ENCODE measurements around the gene PDLIM7. TPM values are rescaled to one million over a fixed set of nuclear protein-coding genes. Genes with fewer than 3 reads are reported as not detected.

PDLIM7 gene
- total RNA-seq, 2 experiments from 2014 or later = 38.8 to 58.0 TPM

DNA sequence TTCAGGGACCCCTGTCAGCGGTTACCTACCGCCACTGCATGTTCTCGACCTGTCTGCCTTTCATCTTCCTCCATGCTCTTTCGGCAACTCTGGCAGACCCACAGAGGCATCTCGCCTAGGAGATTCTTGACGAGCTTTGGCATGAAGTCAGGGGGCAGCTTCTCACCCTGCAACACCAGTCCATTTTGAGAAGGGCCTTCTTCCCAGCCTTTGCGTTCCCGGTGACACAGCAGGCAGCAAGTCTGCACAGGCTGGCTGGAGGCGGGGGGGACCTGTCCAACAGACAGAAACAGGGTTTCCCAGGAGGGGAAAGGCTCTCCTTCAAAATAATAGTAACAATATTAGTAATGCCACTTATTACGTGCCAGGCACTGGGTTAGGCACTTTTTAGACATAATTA, 41.5 kb upstream of the PDLIM7 start:
- Histone ChIP-seq H3K9me3 (ENCODE audit: low read length) (no peaks in the 10 kb centered on the region), H3K4me3 (ENCODE audit: low read depth, low read length, poor library complexity, severe bottlenecking) (no peak overlapping the region), H2AFZ (ENCODE audit: low read length) (no peak overlapping the region), H3K4me1 (ENCODE audit: insufficient read depth, low read length, poor library complexity, severe bottlenecking) (no peaks in the 10 kb centered on the region), H3K9me2 (ENCODE audit: insufficient read depth, low read length) (no peaks in the 10 kb centered on the region), H3K79me2 (ENCODE audit: insufficient read depth, low read depth, low read length) (no peaks in the 10 kb centered on the region), H3K27ac (ENCODE audit: low read depth, low read length, poor library complexity, severe bottlenecking) (no peak overlapping the region), H4K20me1 (ENCODE audit: insufficient read depth, low read length) (no peaks in the 10 kb centered on the region), H3K36me3 (ENCODE audit: insufficient read depth, low read length) (peaks cover 64% of the 10 kb centered on the region), H3K4me2 (ENCODE audit: low read length) (no peak overlapping the region)
- intact Hi-C loops (cut with micrococcal nuclease; ENCODE audit: unreplicated experiment) = no loop called here
- ChIA-PET CTCF (ENCODE audit: unreplicated experiment) (no interaction called here), POLR2A (interaction anchor here (1.0 kb wide), 1 partner anchor 22 kb away, joined by 3 read pairs; the partner anchor contains the start of gene DDX41)
- no TSS peak for BruUV-seq (replicated peaks)
- DNase-seq (ENCODE audit: low spot score) = no peak
- TF ChIP-seq EZH2phosphoT487 (IDR thresholded peaks at IDR 0.05; ENCODE audit: borderline replicate concordance, low read depth, low read length) = no peak
- TF ChIP-seq, protein P1, sequence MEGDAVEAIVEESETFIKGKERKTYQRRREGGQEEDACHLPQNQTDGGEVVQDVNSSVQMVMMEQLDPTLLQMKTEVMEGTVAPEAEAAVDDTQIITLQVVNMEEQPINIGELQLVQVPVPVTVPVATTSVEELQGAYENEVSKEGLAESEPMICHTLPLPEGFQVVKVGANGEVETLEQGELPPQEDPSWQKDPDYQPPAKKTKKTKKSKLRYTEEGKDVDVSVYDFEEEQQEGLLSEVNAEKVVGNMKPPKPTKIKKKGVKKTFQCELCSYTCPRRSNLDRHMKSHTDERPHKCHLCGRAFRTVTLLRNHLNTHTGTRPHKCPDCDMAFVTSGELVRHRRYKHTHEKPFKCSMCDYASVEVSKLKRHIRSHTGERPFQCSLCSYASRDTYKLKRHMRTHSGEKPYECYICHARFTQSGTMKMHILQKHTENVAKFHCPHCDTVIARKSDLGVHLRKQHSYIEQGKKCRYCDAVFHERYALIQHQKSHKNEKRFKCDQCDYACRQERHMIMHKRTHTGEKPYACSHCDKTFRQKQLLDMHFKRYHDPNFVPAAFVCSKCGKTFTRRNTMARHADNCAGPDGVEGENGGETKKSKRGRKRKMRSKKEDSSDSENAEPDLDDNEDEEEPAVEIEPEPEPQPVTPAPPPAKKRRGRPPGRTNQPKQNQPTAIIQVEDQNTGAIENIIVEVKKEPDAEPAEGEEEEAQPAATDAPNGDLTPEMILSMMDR (conservative IDR thresholded peaks at IDR 0.05; ENCODE audit: low read length) = no peak

DNA sequence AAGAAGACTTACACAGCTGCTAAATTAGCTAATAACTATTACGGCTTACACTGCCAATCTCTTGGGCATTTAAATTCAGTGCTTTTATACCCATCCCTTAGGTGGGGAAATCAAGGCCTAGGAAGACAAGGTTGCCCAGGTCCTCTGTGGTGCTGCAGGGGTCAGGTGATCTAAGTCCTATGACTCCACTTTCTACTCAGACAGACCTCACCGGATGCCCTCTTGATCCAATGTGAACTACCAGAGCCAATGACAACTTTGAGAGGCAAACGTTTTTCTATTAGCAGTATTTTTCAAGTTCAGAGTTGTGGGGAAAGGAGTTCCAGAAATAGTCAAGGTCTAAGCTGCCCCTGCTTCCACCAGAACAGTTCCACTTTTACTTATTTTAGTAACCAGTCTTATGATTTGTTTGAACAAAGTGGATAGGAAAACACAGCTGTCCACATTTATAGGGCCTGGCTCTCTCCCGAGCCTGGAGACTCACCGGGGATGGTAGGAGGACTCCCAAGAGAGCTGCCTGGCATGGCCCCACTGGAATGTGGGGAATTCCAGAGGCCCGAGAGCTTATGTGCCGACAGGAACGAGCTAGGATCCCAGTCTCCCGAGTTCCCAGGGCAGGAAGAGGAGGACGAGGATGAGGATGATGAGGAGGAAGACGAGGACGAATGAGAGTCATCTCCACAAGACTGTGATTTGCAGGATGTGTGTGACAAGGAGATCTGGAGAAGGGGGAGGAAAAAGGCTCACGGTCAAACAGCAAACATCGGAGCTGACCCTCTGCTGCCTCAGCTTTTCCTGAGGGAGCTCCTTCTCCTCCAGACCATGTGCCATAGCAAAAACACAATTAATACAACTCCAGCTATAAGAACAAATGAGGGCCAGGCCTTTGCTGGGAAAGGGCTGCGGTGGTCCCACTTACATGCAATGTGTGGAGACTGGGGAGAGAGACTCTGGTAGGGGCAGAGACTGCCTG, 40.3 kb upstream of the PDLIM7 start:
- Histone ChIP-seq H3K79me2 (ENCODE audit: insufficient read depth, low read depth, low read length) (no peaks in the 10 kb centered on the region), H3K27ac (ENCODE audit: low read depth, low read length, poor library complexity, severe bottlenecking) (no peak overlapping the region), H3K9me2 (ENCODE audit: insufficient read depth, low read length) (no peaks in the 10 kb centered on the region), H3K36me3 (ENCODE audit: insufficient read depth, low read length) (peaks cover 67% of the 10 kb centered on the region), H2AFZ (ENCODE audit: low read length) (no peak overlapping the region), H3K9me3 (ENCODE audit: low read length) (no peaks in the 10 kb centered on the region), H3K4me3 (ENCODE audit: low read depth, low read length, poor library complexity, severe bottlenecking) (no peak overlapping the region), H4K20me1 (ENCODE audit: insufficient read depth, low read length) (no peaks in the 10 kb centered on the region), H3K4me1 (ENCODE audit: insufficient read depth, low read length, poor library complexity, severe bottlenecking) (no peaks in the 10 kb centered on the region), H3K4me2 (ENCODE audit: low read length) (no peak overlapping the region)
- no TSS peak for BruUV-seq (replicated peaks)
- POLR2A ChIA-PET = interaction anchor here (1.0 to 1.9 kb wide), 3 partner anchors 9 to 29 kb away, joined by 3 to 6 read pairs (median 4); partner anchors contain the start of genes DDX41 and DOK3
- CTCF ChIA-PET (ENCODE audit: unreplicated experiment) = no interaction called here
- no peak for DNase-seq (ENCODE audit: low spot score)
- intact Hi-C loops (cut with micrococcal nuclease; ENCODE audit: unreplicated experiment) = no loop called here
- TF ChIP-seq EZH2phosphoT487 (IDR thresholded peaks at IDR 0.05; ENCODE audit: borderline replicate concordance, low read depth, low read length) = no peak
- TF ChIP-seq, protein P1 (conservative IDR thresholded peaks at IDR 0.05; ENCODE audit: low read length) = no peak

- H3K4me2 ChIP-seq (ENCODE audit: low read length) = no peak overlapping the region
- no peaks in the 10 kb centered on the region for H3K9me3 ChIP-seq (ENCODE audit: low read length)
- intact Hi-C loops (cut with micrococcal nuclease; ENCODE audit: unreplicated experiment) = no loop called here
- ChIA-PET POLR2A (interaction anchor here (1.5 kb wide), 1 partner anchor 28 kb away, joined by 4 read pairs; the partner anchor contains the start of gene DOK3), CTCF (ENCODE audit: unreplicated experiment) (no interaction called here)
- H2AFZ ChIP-seq (ENCODE audit: low read length) = no peak overlapping the region
- no peaks in the 10 kb centered on the region for H4K20me1 ChIP-seq (ENCODE audit: insufficient read depth, low read length)
- H3K9me2 ChIP-seq (ENCODE audit: insufficient read depth, low read length) = no peaks in the 10 kb centered on the region
- H3K27ac ChIP-seq (ENCODE audit: low read depth, low read length, poor library complexity, severe bottlenecking) = no peak overlapping the region
- H3K4me3 ChIP-seq (ENCODE audit: low read depth, low read length, poor library complexity, severe bottlenecking) = no peak overlapping the region
- peaks cover 69% of the 10 kb centered on the region for H3K36me3 ChIP-seq (ENCODE audit: insufficient read depth, low read length)
- no peaks in the 10 kb centered on the region for H3K4me1 ChIP-seq (ENCODE audit: insufficient read depth, low read length, poor library complexity, severe bottlenecking)
- H3K79me2 ChIP-seq (ENCODE audit: insufficient read depth, low read depth, low read length) = no peaks in the 10 kb centered on the region
- no peak for DNase-seq (ENCODE audit: low spot score)
- TF ChIP-seq EZH2phosphoT487 (IDR thresholded peaks at IDR 0.05; ENCODE audit: borderline replicate concordance, low read depth, low read length) = no peak
- TF ChIP-seq, protein P1 (conservative IDR thresholded peaks at IDR 0.05; ENCODE audit: low read length) = no peak
- no TSS peak for BruUV-seq (replicated peaks)
These were observed 39.0 kb upstream of the PDLIM7 start for GRCh38 chr5:177536386-177536785.

All from OCI-LY7 (cell line).